Measurements from ENCODE around the gene SLC17A5. TPM values are rescaled to one million over a fixed set of nuclear protein-coding genes. Genes with fewer than 3 reads are reported as not detected.

The SLC17A5 gene
- total RNA-seq, 4 donors from 2014 or later, result 15.0 to 17.9 (median 16.2) TPM

DNA sequence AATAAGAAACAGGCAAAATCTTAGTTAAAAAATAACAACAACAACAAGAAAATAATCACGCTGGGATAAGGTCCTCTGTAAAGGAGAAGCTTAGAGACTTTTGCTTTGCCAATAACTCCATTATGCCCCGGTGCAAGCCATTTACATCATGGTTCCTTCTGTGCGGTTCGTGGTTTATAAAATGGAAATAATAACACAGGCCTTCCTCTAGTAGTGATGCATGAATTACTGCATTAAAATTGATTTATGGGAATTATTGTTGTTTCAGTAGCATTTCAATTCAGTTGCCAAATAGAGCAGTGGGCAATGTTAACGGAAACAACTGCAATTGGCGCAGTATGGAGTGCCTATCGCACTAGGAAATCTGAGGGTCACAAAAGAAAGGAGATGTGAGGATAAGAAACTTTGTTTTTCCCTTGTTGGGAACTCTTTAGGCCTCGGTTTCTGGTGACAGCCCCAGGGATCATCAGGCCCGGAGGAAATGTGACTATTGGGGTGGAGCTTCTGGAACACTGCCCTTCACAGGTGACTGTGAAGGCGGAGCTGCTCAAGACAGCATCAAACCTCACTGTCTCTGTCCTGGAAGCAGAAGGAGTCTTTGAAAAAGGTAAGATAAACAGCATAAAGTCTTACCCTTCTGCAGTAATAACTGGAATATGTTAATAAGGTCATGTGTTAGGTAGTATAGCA, 43.3 kb upstream of the SLC17A5 start:
- DNase-seq (ENCODE audit: extremely low spot score), result no peak
- peaks cover 4 to 33% (median 28%) of the 10 kb centered on the region in 4 donors for H3K4me1 ChIP-seq
- TF ChIP-seq, protein P1, sequence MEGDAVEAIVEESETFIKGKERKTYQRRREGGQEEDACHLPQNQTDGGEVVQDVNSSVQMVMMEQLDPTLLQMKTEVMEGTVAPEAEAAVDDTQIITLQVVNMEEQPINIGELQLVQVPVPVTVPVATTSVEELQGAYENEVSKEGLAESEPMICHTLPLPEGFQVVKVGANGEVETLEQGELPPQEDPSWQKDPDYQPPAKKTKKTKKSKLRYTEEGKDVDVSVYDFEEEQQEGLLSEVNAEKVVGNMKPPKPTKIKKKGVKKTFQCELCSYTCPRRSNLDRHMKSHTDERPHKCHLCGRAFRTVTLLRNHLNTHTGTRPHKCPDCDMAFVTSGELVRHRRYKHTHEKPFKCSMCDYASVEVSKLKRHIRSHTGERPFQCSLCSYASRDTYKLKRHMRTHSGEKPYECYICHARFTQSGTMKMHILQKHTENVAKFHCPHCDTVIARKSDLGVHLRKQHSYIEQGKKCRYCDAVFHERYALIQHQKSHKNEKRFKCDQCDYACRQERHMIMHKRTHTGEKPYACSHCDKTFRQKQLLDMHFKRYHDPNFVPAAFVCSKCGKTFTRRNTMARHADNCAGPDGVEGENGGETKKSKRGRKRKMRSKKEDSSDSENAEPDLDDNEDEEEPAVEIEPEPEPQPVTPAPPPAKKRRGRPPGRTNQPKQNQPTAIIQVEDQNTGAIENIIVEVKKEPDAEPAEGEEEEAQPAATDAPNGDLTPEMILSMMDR (IDR thresholded peaks at IDR 0.05), result no peak
- TF ChIP-seq POLR2A (IDR thresholded peaks at IDR 0.05; ENCODE audit: low read depth) (no peak), EP300 (IDR thresholded peaks at IDR 0.05) (no peak), POLR2AphosphoS5 (IDR thresholded peaks at IDR 0.05) (no peak)
- WGBS, result 65% methylated on average over 10 of the region's 10 CpGs
- H3K4me3 ChIP-seq, result peak overlapping the region; percentile 74 to 76 (median 74)
- intact Hi-C loops (cut with DNase I), result no loop called here
- H3K9me3 ChIP-seq, result no peaks in the 10 kb centered on the region
- no peaks in the 10 kb centered on the region for H3K27me3 ChIP-seq
- no peaks in the 10 kb centered on the region for H3K36me3 ChIP-seq
- H3K27ac ChIP-seq (replicated peaks in 1 of 4), result peak overlapping the region in 1 of 4 donors; percentile 81

DNA sequence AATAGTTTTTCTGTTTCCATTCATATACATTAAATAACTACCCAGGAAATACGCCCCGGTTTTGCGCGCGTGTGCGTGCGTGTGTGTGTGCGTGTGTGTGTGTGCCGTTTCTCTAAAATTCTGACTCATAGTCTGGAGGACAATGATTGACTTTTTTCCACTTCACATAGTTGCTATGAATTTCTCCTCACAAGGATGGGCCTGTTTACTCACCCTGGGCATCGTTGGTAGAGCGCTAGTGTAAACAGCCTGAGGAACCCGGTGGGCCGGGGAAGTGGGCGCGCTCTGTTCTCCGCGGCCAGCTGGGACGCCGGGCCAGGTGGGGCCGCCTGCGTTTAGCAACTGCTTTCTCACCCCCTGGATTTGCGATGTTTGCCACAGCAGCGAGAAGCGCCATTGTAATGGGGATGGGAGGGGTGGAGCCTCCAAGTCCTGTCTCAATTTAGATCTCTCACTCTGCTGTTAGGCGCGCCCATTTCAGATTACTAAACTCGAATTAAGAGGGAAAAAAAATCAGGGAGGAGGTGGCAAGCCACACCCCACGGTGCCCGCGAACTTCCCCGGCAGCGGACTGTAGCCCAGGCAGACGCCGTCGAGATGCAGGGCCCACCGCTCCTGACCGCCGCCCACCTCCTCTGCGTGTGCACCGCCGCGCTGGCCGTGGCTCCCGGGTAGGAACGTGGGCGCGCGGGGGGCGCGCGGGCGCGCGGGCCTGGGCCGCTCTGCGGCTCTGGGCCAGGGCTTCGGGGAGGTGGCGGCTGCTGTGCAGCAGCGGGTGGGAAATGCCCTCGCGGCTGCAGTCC, 42.0 kb upstream of the SLC17A5 start, which contains the start of gene CD109:
TSS of gene CD109 (plus strand) at position 585 of the 803 bp plus-strand sequence. CDS start at position 598, 13 bp downstream.
- Histone ChIP-seq H3K4me3 (peak within 1 kb of the TSS; percentile 74 to 76 (median 74)), H3K4me1 (peaks cover 4 to 33% (median 28%) of the 10 kb centered on the region in 4 donors), H3K36me3 (no peaks in the 10 kb centered on the region), H3K27ac (replicated peaks in 1 of 4) (peak within 1 kb of the TSS; percentile 81 to 87 (median 85)), H3K27me3 (no peaks in the 10 kb centered on the region), H3K9me3 (no peaks in the 10 kb centered on the region)
- WGBS, result 1% methylated on average over 35 of the region's 61 CpGs
- intact Hi-C loops (cut with DNase I), result no loop called here
- DNase-seq (ENCODE audit: extremely low spot score), result no peak
- TF ChIP-seq POLR2A (IDR thresholded peaks at IDR 0.05; ENCODE audit: low read depth) (no peak), POLR2AphosphoS5 (IDR thresholded peaks at IDR 0.05) (peak; percentile 25 to 70)
- TF ChIP-seq, protein P1 (IDR thresholded peaks at IDR 0.05), result no peak

DNA sequence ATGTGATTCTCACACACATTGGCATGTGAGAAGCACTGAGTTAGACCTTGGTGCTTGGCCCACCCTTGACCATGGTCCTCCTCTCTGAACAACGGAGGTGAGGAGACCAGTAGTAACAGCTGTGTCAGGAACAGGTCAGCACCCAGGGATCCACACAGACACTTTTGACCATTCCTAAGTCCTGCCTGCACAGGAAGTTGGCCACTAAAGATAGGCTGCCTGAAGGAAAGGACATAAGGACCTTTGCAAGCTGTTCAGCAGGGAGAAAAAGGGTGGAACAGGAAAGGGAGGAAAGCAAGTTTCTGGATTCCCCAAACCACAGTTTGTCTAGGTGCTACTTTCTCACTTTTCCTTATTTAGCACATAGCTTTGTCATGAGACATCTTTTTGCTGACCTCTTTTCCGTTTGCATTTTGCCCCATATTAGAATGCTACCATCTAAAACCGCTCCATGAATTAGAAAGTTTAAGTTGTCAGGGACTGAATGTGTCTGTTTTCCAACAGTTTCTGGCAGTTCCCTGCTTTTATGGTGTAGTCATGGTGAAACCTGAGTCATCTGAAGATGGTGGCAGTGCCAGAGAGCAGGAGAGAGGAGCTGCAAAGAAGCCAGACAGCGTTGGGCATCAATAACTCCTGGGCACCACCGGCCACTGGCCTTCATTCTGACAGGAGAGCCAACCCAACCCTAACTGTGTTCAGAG, 41.1 kb upstream of the SLC17A5 start:
- Histone ChIP-seq H3K9me3 (no peaks in the 10 kb centered on the region), H3K4me1 (peaks cover 4 to 33% (median 28%) of the 10 kb centered on the region in 4 donors), H3K36me3 (no peaks in the 10 kb centered on the region), H3K27me3 (no peaks in the 10 kb centered on the region), H3K4me3 (peak overlapping the region; percentile 74 to 76 (median 74)), H3K27ac (replicated peaks in 1 of 4) (peak overlapping the region; percentile 81 to 87 (median 85))
- 42% methylated on average over 5 of the region's 5 CpGs for WGBS
- TF ChIP-seq, protein P1 (IDR thresholded peaks at IDR 0.05), result no peak
- TF ChIP-seq EP300 (IDR thresholded peaks at IDR 0.05), result no peak
- TF ChIP-seq POLR2AphosphoS5 (IDR thresholded peaks at IDR 0.05), result no peak
- no peak for TF ChIP-seq POLR2A (IDR thresholded peaks at IDR 0.05; ENCODE audit: low read depth)
- no peak for DNase-seq (ENCODE audit: extremely low spot score)
- intact Hi-C loops (cut with DNase I), result no loop called here

DNA sequence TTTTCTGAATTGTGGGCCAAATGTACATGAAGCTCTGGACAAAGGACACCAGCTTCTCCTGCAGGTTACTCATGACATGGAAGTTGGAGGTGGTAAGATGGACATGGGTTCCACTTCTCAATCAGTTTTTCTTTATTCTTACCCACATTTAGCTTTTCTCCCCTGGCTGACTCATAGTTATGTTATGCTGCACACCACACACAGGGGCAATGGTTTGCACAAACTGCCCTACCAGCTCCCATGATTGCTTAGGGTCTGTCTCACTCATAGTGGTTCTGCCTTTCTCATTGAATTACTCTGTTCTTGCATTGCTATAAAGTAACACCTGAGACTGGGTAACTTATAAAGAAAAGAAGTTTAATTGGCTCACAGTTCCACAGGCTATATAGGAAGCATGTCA, 37.7 kb upstream of the SLC17A5 start:
- TF ChIP-seq EP300 (IDR thresholded peaks at IDR 0.05) (no peak), POLR2A (IDR thresholded peaks at IDR 0.05; ENCODE audit: low read depth) (no peak), POLR2AphosphoS5 (IDR thresholded peaks at IDR 0.05) (no peak)
- TF ChIP-seq, protein P1 (IDR thresholded peaks at IDR 0.05), result no peak
- intact Hi-C loops (cut with DNase I), result no loop called here
- no peaks in the 10 kb centered on the region for H3K27me3 ChIP-seq
- H3K4me1 ChIP-seq, result peaks cover 0 to 19% (median 16%) of the 10 kb centered on the region in 4 donors
- H3K4me3 ChIP-seq, result no peak overlapping the region
- DNase-seq (ENCODE audit: extremely low spot score), result no peak
- no peaks in the 10 kb centered on the region for H3K9me3 ChIP-seq
- H3K36me3 ChIP-seq, result no peaks in the 10 kb centered on the region
- no peak overlapping the region for H3K27ac ChIP-seq (replicated peaks in 1 of 4)

All from esophagus muscularis mucosa (tissue), 4 donors.